ENCODE measurements around the gene ARHGAP42.

ARHGAP42 gene

DNA sequence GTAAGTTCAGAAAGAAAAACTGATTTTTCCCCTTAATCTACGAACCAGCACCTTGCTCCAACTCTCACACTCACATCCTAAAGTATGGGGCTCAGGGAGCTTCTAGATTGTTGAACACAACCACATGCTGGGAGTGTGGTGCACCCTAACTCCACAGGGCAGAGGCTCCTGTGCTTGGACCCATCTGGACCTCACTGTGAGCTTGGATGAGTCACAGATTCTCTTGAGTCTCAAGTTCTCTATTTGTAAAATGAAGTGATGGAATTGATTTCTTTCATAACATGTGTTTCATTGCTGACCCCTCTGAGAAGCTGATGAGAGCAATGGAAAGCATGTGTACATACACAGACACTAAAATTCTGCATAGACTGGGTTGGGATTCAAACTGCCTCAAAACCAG, 332.8 kb downstream of the ARHGAP42 start:
- TF ChIP-seq, protein P1, sequence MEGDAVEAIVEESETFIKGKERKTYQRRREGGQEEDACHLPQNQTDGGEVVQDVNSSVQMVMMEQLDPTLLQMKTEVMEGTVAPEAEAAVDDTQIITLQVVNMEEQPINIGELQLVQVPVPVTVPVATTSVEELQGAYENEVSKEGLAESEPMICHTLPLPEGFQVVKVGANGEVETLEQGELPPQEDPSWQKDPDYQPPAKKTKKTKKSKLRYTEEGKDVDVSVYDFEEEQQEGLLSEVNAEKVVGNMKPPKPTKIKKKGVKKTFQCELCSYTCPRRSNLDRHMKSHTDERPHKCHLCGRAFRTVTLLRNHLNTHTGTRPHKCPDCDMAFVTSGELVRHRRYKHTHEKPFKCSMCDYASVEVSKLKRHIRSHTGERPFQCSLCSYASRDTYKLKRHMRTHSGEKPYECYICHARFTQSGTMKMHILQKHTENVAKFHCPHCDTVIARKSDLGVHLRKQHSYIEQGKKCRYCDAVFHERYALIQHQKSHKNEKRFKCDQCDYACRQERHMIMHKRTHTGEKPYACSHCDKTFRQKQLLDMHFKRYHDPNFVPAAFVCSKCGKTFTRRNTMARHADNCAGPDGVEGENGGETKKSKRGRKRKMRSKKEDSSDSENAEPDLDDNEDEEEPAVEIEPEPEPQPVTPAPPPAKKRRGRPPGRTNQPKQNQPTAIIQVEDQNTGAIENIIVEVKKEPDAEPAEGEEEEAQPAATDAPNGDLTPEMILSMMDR (IDR thresholded peaks at IDR 0.05; ENCODE audit: control insufficient read depth, insufficient read depth, low read depth, low read length, missing control alignments) = no peak
- H3K4me3 ChIP-seq (ENCODE audit: control insufficient read depth, low read depth, low read length) = no peak overlapping the region
- DNase-seq (ENCODE audit: low read depth) = no peak

DNA sequence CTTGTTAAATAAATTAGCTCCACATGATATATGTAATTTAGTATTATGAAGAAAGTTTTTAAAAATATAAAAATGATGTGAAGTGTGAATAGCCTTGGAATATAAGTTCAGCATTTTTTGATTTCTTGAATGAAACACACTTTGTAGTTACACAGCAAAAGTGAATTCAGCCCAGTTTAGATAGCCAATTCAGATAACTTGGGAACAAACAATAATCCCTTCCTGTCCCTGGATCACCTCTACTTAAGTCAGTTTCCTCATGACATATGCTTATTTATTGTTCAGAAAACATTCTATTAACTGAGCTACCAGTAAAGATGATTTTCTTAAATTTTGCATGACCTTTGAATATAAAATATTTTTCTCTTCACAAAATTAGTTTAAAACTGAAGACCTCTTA, 335.2 kb downstream of the ARHGAP42 start:
- H3K4me3 ChIP-seq (ENCODE audit: control insufficient read depth, low read depth, low read length) = no peak overlapping the region
- DNase-seq (ENCODE audit: low read depth) = no peak
- TF ChIP-seq, protein P1 (IDR thresholded peaks at IDR 0.05; ENCODE audit: control insufficient read depth, insufficient read depth, low read depth, low read length, missing control alignments) = no peak

DNA sequence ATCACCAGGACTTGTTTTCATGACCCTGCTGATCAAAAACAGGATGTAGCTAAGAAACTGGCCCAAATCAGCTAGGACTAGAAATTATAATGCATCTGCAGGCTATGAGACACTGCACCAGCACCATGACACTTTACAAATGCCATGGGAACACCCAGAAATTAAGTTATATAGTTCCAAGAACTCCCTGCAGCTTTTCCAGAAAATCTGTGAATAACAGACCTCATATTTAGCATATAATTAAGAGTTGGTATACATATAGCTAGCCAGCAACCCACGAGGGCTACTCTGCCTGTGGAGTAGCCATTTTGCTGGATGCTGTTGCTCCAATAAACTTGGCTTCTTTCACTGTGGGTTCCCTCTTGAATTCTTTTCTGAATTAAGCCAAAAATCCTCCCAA, 341.6 kb downstream of the ARHGAP42 start:
- H3K4me3 ChIP-seq (ENCODE audit: control insufficient read depth, low read depth, low read length) = no peak overlapping the region
- TF ChIP-seq, protein P1 (IDR thresholded peaks at IDR 0.05; ENCODE audit: control insufficient read depth, insufficient read depth, low read depth, low read length, missing control alignments) = no peak
- DNase-seq (ENCODE audit: low read depth) = no peak

DNA sequence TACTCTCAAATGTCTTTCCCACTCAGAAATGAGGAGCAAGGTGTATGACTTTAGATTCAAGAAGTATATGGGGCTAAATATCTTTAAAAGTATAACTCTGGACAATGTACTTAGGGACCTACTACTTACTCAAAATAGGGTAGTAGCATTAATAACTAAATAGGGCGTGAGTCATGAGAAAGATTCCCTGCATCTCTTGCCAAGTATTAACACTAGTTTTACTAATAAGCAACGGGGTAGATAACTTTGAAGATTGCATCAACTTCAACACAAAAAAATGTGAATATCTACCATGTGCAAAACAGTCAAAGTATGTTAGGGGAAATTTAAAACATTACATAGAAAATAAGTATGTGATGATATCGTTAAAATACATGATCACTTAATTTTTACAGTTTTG, 342.9 kb downstream of the ARHGAP42 start:
- TF ChIP-seq, protein P1 (IDR thresholded peaks at IDR 0.05; ENCODE audit: control insufficient read depth, insufficient read depth, low read depth, low read length, missing control alignments) = no peak
- H3K4me3 ChIP-seq (ENCODE audit: control insufficient read depth, low read depth, low read length) = no peak overlapping the region
- DNase-seq (ENCODE audit: low read depth) = no peak

DNA sequence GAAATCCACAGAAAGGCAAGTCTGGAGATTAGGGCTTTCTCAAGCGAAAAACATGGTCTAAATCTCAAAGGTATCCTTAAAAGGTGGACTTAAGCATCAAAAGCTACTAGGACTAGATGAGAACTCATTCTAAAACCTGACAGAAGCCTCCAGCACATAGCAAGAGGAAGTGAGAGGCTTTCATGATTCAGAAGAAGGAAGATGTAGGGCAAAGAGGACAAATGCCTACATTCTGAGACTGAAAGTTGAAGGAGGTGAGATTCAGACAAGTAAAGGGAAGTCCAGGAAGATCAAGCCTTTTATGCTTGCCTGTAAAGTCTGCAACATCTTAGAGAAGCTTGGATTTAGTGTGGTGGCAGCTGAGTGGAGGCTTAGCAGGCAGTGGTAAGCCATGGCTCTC, 343.6 kb downstream of the ARHGAP42 start:
- TF ChIP-seq, protein P1 (IDR thresholded peaks at IDR 0.05; ENCODE audit: control insufficient read depth, insufficient read depth, low read depth, low read length, missing control alignments) = no peak
- no peak overlapping the region for H3K4me3 ChIP-seq (ENCODE audit: control insufficient read depth, low read depth, low read length)
- DNase-seq (ENCODE audit: low read depth) = no peak

DNA sequence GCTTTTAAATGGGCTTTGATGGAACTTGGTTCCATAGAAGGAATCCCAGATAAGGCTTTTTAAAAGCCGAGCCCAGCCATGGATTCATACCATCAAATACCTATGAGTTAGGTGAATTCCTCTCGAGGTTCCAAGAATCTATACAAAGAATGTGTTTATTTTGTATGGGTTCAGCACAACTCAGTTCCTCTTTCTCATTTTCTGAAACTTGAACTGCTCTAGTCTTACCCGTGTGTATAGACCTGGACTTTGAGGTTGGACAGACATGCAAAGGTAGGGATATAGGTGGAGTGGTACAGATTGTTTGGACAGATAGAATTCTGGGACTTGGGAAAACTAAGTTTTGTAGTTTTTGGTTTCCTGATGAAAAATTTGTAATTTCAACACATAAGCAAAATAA, 344.6 kb downstream of the ARHGAP42 start:
- DNase-seq (ENCODE audit: low read depth) = no peak
- no peak overlapping the region for H3K4me3 ChIP-seq (ENCODE audit: control insufficient read depth, low read depth, low read length)
- TF ChIP-seq, protein P1 (IDR thresholded peaks at IDR 0.05; ENCODE audit: control insufficient read depth, insufficient read depth, low read depth, low read length, missing control alignments) = no peak

DNA sequence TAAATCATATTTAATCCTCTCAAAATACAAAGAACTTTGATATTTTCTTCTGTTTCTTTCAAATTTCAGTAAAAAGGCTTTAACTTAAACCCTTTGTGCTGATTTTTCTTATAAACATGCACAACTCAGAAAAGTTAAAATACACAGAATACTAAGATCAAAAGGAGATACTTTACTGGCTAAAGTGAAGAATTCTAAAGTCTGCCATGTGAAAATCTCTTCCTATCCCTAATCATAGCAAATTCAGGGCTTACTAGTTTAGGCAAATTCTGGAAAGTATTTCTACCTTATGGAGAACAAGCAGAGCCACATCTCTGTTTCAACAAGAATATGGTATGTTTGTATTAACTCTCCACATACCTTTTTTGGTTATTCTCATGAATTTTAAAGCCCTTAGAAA, 345.9 kb downstream of the ARHGAP42 start:
- H3K4me3 ChIP-seq (ENCODE audit: control insufficient read depth, low read depth, low read length) = no peak overlapping the region
- DNase-seq (ENCODE audit: low read depth) = no peak
- TF ChIP-seq, protein P1 (IDR thresholded peaks at IDR 0.05; ENCODE audit: control insufficient read depth, insufficient read depth, low read depth, low read length, missing control alignments) = no peak
